GM23338 (cell line): ENCODE data around the gene CDC42BPB.

Experiments
- CREB1 ChIP-seq: fragments of 250-450 bp; sonication (Bioruptor Pico); IDR thresholded peaks from 2 replicates; pipeline ENCODE4 v1.5.0; 2020; ENCODE audit warnings: low read depth, mild to moderate bottlenecking, moderate library complexity
- EZH2 ChIP-seq: fragments of 200-600 bp; sonication (generic); IDR thresholded peaks from one replicate; pipeline ENCODE4 v1.8.0; 2017; ENCODE audit warnings: antibody characterized with exemption, mild to moderate bottlenecking, low read depth; ENCODE audit not compliant: unreplicated experiment
- EZH2phosphoT487 ChIP-seq: fragments of 200-600 bp; sonication (generic); IDR thresholded peaks from one replicate; pipeline ENCODE4 v1.8.1; 2018; ENCODE audit warnings: antibody characterized with exemption; ENCODE audit not compliant: unreplicated experiment
- TF ChIP-seq, protein P1 (sequence below), 2 experiments: fragments of 200-600 bp in 1 of 2; sonication (generic) in 1 of 2; conservative IDR thresholded peaks; 2 replicates each; pipeline versions ENCODE4 v1.5.1 to v1.6.1; 2016 to 2017; ENCODE audit warnings: antibody characterized with exemption in 2 of 2, low read depth in 2 of 2, mild to moderate bottlenecking in 2 of 2, moderate library complexity in 1 of 2
- TF ChIP-seq, protein P2 (sequence below): IDR thresholded peaks from one replicate; pipeline ENCODE4 v1.6.1; 2018; ENCODE audit warnings: antibody characterized with exemption; ENCODE audit not compliant: unreplicated experiment

DNA sequence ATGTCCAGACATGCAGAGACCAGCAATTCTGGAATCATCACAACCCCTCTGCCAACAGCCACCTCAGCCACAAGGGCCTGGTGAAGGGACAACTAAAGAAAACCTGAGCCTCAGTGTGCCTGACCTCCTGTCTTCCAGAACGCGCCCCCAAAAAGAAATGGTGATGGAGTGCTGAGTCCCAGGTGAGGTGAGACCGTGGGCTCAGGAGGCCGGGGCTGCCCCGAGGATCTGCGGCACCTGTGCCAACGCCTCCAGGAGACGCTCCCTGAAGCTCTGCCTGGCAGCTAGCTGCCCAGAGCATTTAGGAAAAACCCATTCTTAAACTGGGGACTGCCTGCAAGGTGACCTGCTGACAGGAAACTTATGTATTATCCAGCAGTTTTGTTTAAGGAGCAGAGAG lies 51.2 kb downstream of the CDC42BPB start:
- TF ChIP-seq, protein P1, sequence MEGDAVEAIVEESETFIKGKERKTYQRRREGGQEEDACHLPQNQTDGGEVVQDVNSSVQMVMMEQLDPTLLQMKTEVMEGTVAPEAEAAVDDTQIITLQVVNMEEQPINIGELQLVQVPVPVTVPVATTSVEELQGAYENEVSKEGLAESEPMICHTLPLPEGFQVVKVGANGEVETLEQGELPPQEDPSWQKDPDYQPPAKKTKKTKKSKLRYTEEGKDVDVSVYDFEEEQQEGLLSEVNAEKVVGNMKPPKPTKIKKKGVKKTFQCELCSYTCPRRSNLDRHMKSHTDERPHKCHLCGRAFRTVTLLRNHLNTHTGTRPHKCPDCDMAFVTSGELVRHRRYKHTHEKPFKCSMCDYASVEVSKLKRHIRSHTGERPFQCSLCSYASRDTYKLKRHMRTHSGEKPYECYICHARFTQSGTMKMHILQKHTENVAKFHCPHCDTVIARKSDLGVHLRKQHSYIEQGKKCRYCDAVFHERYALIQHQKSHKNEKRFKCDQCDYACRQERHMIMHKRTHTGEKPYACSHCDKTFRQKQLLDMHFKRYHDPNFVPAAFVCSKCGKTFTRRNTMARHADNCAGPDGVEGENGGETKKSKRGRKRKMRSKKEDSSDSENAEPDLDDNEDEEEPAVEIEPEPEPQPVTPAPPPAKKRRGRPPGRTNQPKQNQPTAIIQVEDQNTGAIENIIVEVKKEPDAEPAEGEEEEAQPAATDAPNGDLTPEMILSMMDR (conservative IDR thresholded peaks at IDR 0.05; ENCODE audit: low read depth in 2 of 2) = no peak
- TF ChIP-seq, protein P2, sequence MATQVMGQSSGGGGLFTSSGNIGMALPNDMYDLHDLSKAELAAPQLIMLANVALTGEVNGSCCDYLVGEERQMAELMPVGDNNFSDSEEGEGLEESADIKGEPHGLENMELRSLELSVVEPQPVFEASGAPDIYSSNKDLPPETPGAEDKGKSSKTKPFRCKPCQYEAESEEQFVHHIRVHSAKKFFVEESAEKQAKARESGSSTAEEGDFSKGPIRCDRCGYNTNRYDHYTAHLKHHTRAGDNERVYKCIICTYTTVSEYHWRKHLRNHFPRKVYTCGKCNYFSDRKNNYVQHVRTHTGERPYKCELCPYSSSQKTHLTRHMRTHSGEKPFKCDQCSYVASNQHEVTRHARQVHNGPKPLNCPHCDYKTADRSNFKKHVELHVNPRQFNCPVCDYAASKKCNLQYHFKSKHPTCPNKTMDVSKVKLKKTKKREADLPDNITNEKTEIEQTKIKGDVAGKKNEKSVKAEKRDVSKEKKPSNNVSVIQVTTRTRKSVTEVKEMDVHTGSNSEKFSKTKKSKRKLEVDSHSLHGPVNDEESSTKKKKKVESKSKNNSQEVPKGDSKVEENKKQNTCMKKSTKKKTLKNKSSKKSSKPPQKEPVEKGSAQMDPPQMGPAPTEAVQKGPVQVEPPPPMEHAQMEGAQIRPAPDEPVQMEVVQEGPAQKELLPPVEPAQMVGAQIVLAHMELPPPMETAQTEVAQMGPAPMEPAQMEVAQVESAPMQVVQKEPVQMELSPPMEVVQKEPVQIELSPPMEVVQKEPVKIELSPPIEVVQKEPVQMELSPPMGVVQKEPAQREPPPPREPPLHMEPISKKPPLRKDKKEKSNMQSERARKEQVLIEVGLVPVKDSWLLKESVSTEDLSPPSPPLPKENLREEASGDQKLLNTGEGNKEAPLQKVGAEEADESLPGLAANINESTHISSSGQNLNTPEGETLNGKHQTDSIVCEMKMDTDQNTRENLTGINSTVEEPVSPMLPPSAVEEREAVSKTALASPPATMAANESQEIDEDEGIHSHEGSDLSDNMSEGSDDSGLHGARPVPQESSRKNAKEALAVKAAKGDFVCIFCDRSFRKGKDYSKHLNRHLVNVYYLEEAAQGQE = no peak
- no peak for TF ChIP-seq EZH2phosphoT487
- TF ChIP-seq EZH2 = no peak
- TF ChIP-seq CREB1 = no peak
